ENCODE data around the gene CACNA1C.

GRCh38 chr12:2628401-2628800 lies 575.6 kb downstream of the CACNA1C start:
- TF ChIP-seq CTCF (IDR thresholded peaks at IDR 0.05; ENCODE audit: low read depth, low read length) = no peak
- TF ChIP-seq MAX (IDR thresholded peaks at IDR 0.05; ENCODE audit: low read depth, low read length) = no peak
- TF ChIP-seq POLR2A (IDR thresholded peaks at IDR 0.05; ENCODE audit: extremely low read depth, insufficient read length) = no peak
